Neural cell (in vitro differentiated cells): ENCODE data around the gene PRTG.
"Not testable (repeated sequence)": the region's sequence is repeated elsewhere in the genome, so short reads cannot be mapped to it uniquely, and the experiment has no call there.

Experiments used
- CTCF ChIP-seq: fragments of 450-650 bp; IDR thresholded peaks from 2 replicates; pipeline ENCODE4 v1.5.1; 2014; ENCODE audit warnings: antibody characterized with exemption, mild to moderate bottlenecking, moderate library complexity; ENCODE audit not compliant: poor library complexity, severe bottlenecking
- POLR2AphosphoS5 ChIP-seq: IDR thresholded peaks from 2 replicates; pipeline ENCODE4 v1.6.1; 2012

GRCh38 chr15:55593019-55593418 lies 149.9 kb downstream of the PRTG start:
- not testable (repeated sequence) for TF ChIP-seq CTCF, POLR2AphosphoS5
